ENCODE measurements around the gene CHST12.
"Not testable (repeated sequence)": the region's sequence is repeated elsewhere in the genome, so short reads cannot be mapped to it uniquely, and the experiment has no call there.

The CHST12 gene

GRCh38 chr7:2405201-2405600, 1.8 kb downstream of the CHST12 start:
- FAIRE-seq = no peak

GRCh38 chr7:2405601-2406345, 2.4 kb downstream of the CHST12 start:
- no peak for FAIRE-seq

- no peak for FAIRE-seq
Observed at GRCh38 chr7:2409745-2410414, 6.5 kb downstream of the CHST12 start.

GRCh38 chr7:2411049-2411448, 7.6 kb downstream of the CHST12 start:
- FAIRE-seq = no peak

- FAIRE-seq = no peak
Observed at GRCh38 chr7:2411815-2412586, 8.6 kb downstream of the CHST12 start.

GRCh38 chr7:2412587-2413201, 9.3 kb downstream of the CHST12 start:
- FAIRE-seq = no peak

GRCh38 chr7:2416063-2416462, 12.7 kb downstream of the CHST12 start:
- FAIRE-seq = no peak

- no peak for FAIRE-seq
Observed at GRCh38 chr7:2416650-2417049, 13.2 kb downstream of the CHST12 start.

GRCh38 chr7:2417178-2417577, 13.8 kb downstream of the CHST12 start:
- not testable (repeated sequence) for FAIRE-seq

GRCh38 chr7:2417981-2418481, 14.6 kb downstream of the CHST12 start:
- FAIRE-seq = no peak

GRCh38 chr7:2420216-2420933, 17.0 kb downstream of the CHST12 start:
- no peak for FAIRE-seq

- FAIRE-seq = no peak
Observed at GRCh38 chr7:2421943-2422310, 18.5 kb downstream of the CHST12 start.

GRCh38 chr7:2425749-2426148, 22.3 kb downstream of the CHST12 start:
- FAIRE-seq = no peak

GRCh38 chr7:2431260-2431867, 28.0 kb downstream of the CHST12 start:
- no peak for FAIRE-seq

- no peak for FAIRE-seq
Observed at GRCh38 chr7:2432910-2433712, 29.7 kb downstream of the CHST12 start.

GRCh38 chr7:2433713-2434550, 30.5 kb downstream of the CHST12 start:
- FAIRE-seq = no peak

- no peak for FAIRE-seq
Observed at GRCh38 chr7:2435146-2435545, 31.7 kb downstream of the CHST12 start.

- FAIRE-seq = no peak
Observed at GRCh38 chr7:2436341-2437104, 33.1 kb downstream of the CHST12 start.

GRCh38 chr7:2437136-2437535, 33.7 kb downstream of the CHST12 start:
- FAIRE-seq = no peak
